Right cardiac atrium (tissue), 5 donors: Measurements from ENCODE around the gene LIF. TPM values are rescaled to one million over a fixed set of nuclear protein-coding genes. Genes with fewer than 3 reads are reported as not detected.

Experiments
- ATAC-seq, 2 donors: fragments of 200-7000 bp; cut with Tn5 transposase; one replicate each; pipeline versions ENCODE4 v1.8.0 to v1.9.1; 2020; ENCODE audit warnings: moderate library complexity in 2 of 2, mild to moderate bottlenecking in 1 of 2
- DNase-seq, 3 donors: peaks; one replicate each; pipeline ENCODE4 v3.0.0-alpha.2; 2020
- H3K27ac ChIP-seq: one replicate; pipeline ENCODE4 v1.5.1; 2013; ENCODE audit warnings: mild to moderate bottlenecking, low read length, control low read depth, moderate library complexity
- H3K27me3 ChIP-seq: one replicate; pipeline ENCODE4 v1.6.1; 2013; ENCODE audit not compliant: control insufficient read depth, insufficient read depth
- H3K4me1 ChIP-seq: one replicate; pipeline ENCODE4 v1.6.1; 2013; ENCODE audit warnings: low read length; ENCODE audit not compliant: control insufficient read depth, insufficient read depth
- H3K4me3 ChIP-seq: one replicate; pipeline ENCODE4 v1.5.1; 2013; ENCODE audit warnings: low read length, control low read depth
- H3K9me3 ChIP-seq: one replicate; pipeline ENCODE4 v1.6.1; 2013; ENCODE audit warnings: low read length; ENCODE audit not compliant: control insufficient read depth
- WGBS: extraction: QIAGEN DNeasy Blood & Tissue Kit; methylation state at CpG from one replicate; pipeline ENCODE4 v1.1.7; 2013; 5-methylcytosine and 5-hydroxymethylcytosine counted together
- intact Hi-C, 4 donors: fragments of 100-400 bp; cut with DNase I; formaldehyde crosslinking; loops; one replicate each; pipeline versions ENCODE4 v1.11.0 to v1.14.0; 2022 to 2023
- polyA plus RNA-seq: library from polyadenylated mRNA; stranded (reverse); fragments of 200-250 nt; gene quantifications from one replicate; pipeline ENCODE4 v1.2.3, GENCODE V29; 2013
- total RNA-seq, 4 donors: library from RNA; stranded (reverse); fragmentation: NEBNext Ultra II Directional; extraction: Animal tissue kit (Norgen Biotek cat#: 25700); gene quantifications; one replicate each; pipeline ENCODE4 v1.2.1, GENCODE V29; 2021
- donor health status: healthy with polysubstance abuse.
- donor health status: DM: no; HTN: yes; CAD: no.
- donor health status: DM: no; HTN: no; CAD: no.
- donor health status: DM: no; HTN: yes; CAD: no; lungs with severe emphysema.
- donor health status: DM: yes; HTN: yes; CAD: no.

Gene LIF
- total and polyA plus RNA-seq, 5 donors: 0.09 to 3.7 (median 0.54) TPM

- no peak overlapping the region for H3K27ac ChIP-seq
- no peak for ATAC-seq
- H3K9me3 ChIP-seq: no peaks in the 10 kb centered on the region
- no peaks in the 10 kb centered on the region for H3K4me1 ChIP-seq
- intact Hi-C loops: no loop called here
- H3K27me3 ChIP-seq: no peaks in the 10 kb centered on the region
- H3K4me3 ChIP-seq: no peak overlapping the region
- 80% methylated on average over 9 of the region's 9 CpGs for WGBS
- DNase-seq: no peak
These were observed 15.6 kb downstream of the LIF start for GRCh38 chr22:30230787-30231461.

- no peak overlapping the region for H3K4me3 ChIP-seq
- ATAC-seq (no peak), DNase-seq (no peak)
- H3K27ac ChIP-seq: no peak overlapping the region
- no peaks in the 10 kb centered on the region for H3K4me1 ChIP-seq
- no peaks in the 10 kb centered on the region for H3K9me3 ChIP-seq
- whole genome bisulfite sequencing: 94% methylated on average over 3 of the region's 3 CpGs
- intact Hi-C loops: no loop called here
- no peaks in the 10 kb centered on the region for H3K27me3 ChIP-seq
These were observed 16.2 kb downstream of the LIF start for GRCh38 chr22:30230330-30230729.

- DNase-seq (no peak), ATAC-seq (no peak)
- Histone ChIP-seq H3K9me3 (no peaks in the 10 kb centered on the region), H3K4me1 (no peaks in the 10 kb centered on the region), H3K27ac (no peak overlapping the region), H3K4me3 (no peak overlapping the region), H3K27me3 (no peaks in the 10 kb centered on the region)
- 60% methylated on average over 21 of the region's 21 CpGs for WGBS
- intact Hi-C loops: no loop called here
These were observed 17.8 kb downstream of the LIF start for GRCh38 chr22:30228509-30229359.

- intact Hi-C loops: no loop called here
- no peaks in the 10 kb centered on the region for H3K9me3 ChIP-seq
- 89% methylated on average over 4 of the region's 4 CpGs for WGBS
- no peak overlapping the region for H3K4me3 ChIP-seq
- H3K4me1 ChIP-seq: no peaks in the 10 kb centered on the region
- ATAC-seq (no peak), DNase-seq (no peak)
- no peak overlapping the region for H3K27ac ChIP-seq
- H3K27me3 ChIP-seq: no peaks in the 10 kb centered on the region
These were observed 18.9 kb downstream of the LIF start for GRCh38 chr22:30227438-30228228.

- intact Hi-C loops: no loop called here
- Histone ChIP-seq H3K4me1 (no peaks in the 10 kb centered on the region), H3K27ac (no peak overlapping the region), H3K9me3 (no peaks in the 10 kb centered on the region), H3K4me3 (no peak overlapping the region), H3K27me3 (no peaks in the 10 kb centered on the region)
- WGBS: 81% methylated on average over 11 of the region's 11 CpGs
- ATAC-seq (no peak), DNase-seq (no peak)
These were observed 20.2 kb downstream of the LIF start for GRCh38 chr22:30226192-30226832.

- H3K9me3 ChIP-seq: no peaks in the 10 kb centered on the region
- no peak overlapping the region for H3K27ac ChIP-seq
- no peak for ATAC-seq
- no peak for DNase-seq
- no peak overlapping the region for H3K4me3 ChIP-seq
- H3K4me1 ChIP-seq: no peaks in the 10 kb centered on the region
- WGBS: 91% methylated on average over 7 of the region's 7 CpGs
- H3K27me3 ChIP-seq: no peaks in the 10 kb centered on the region
- intact Hi-C loops: no loop called here
These were observed 21.2 kb downstream of the LIF start for GRCh38 chr22:30225220-30225927.

GRCh38 chr22:30224161-30224857 is 22.2 kb downstream of the LIF start:
- 58% methylated on average over 11 of the region's 11 CpGs for WGBS
- Histone ChIP-seq H3K9me3 (no peaks in the 10 kb centered on the region), H3K27ac (no peak overlapping the region), H3K4me3 (no peak overlapping the region), H3K4me1 (no peaks in the 10 kb centered on the region), H3K27me3 (no peaks in the 10 kb centered on the region)
- intact Hi-C loops: no loop called here
- no peak for DNase-seq
- no peak for ATAC-seq

GRCh38 chr22:30223303-30223702 is 23.3 kb downstream of the LIF start:
- H3K27me3 ChIP-seq: no peaks in the 10 kb centered on the region
- ATAC-seq: no peak

GRCh38 chr22:30222321-30222720 is 24.2 kb downstream of the LIF start:
- WGBS: 83% methylated on average over 4 of the region's 4 CpGs
- ATAC-seq (no peak), DNase-seq (no peak)
- H3K27me3 ChIP-seq: no peaks in the 10 kb centered on the region
- no peaks in the 10 kb centered on the region for H3K4me1 ChIP-seq
- no peak overlapping the region for H3K27ac ChIP-seq
- no peaks in the 10 kb centered on the region for H3K9me3 ChIP-seq
- H3K4me3 ChIP-seq: no peak overlapping the region
- intact Hi-C loops: no loop called here

More at GRCh38 chr22:30223303-30223702, 23.3 kb downstream of the LIF start:
- H3K4me1 ChIP-seq: no peaks in the 10 kb centered on the region
- H3K9me3 ChIP-seq: no peaks in the 10 kb centered on the region
- no peak for DNase-seq
- 42% methylated on average over 15 of the region's 15 CpGs for WGBS
- intact Hi-C loops: no loop called here
- no peak overlapping the region for H3K4me3 ChIP-seq
- no peak overlapping the region for H3K27ac ChIP-seq
